Measurements from ENCODE around the gene DDIT3. TPM values are rescaled to one million over a fixed set of nuclear protein-coding genes. Genes with fewer than 3 reads are reported as not detected.
"Not testable (repeated sequence)": the region's sequence is repeated elsewhere in the genome, so short reads cannot be mapped to it uniquely, and the experiment has no call there.

The DDIT3 gene
- total and polyA plus RNA-seq, 5 donors = 21.8 to 54.6 (median 22.3) TPM

DNA sequence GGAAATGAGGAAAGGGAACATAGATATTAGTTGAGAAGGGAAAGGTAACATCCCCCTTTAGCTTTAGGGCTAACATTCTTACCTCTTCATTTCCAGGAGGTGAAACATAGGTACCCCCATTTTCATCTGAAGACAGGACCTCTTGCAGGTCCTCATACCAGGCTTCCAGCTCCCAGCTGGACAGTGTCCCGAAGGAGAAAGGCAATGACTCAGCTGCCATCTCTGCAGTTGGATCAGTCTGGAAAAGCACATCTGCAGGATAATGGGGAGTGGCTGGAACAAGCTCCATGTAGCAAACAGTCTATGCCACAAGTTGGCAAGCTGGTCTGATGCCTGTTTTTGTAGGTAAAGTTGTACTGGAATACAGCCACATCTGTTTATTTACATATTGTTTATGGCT, 3.1 kb downstream of the DDIT3 start:
- DNase-seq (no peak), ATAC-seq (no peak)
- H3K4me1 ChIP-seq (ENCODE audit: control insufficient read depth, insufficient read depth, low read length) = peaks cover 7% of the 10 kb centered on the region
- H3K4me3 ChIP-seq (ENCODE audit: low read length) = no peak overlapping the region
- intact Hi-C loops (cut with DNase I) = no loop called here
- no peaks in the 10 kb centered on the region for H3K27me3 ChIP-seq (ENCODE audit: control insufficient read depth, insufficient read depth)
- no peaks in the 10 kb centered on the region for H3K9me3 ChIP-seq (ENCODE audit: control insufficient read depth, low read length)
- WGBS = 78% methylated on average over 1 of the region's 1 CpG
- no peak overlapping the region for H3K27ac ChIP-seq (ENCODE audit: low read length)

DNA sequence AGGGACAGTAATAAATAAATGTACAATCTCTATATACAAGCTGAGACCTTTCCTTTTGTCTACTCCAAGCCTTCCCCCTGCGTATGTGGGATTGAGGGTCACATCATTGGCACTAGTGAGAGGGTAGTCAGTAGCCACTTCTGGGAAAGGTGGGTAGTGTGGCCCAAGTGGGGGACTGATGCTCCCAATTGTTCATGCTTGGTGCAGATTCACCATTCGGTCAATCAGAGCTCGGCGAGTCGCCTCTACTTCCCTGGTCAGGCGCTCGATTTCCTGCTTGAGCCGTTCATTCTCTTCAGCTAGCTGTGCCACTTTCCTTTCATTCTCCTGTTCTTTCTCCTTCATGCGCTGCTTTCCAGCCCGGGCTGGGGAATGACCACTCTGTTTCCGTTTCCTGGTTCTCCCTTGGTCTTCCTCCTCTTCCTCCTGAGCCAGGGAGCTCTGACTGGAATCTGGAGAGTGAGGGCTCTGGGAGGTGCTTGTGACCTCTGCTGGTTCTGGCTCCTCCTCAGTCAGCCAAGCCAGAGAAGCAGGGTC, 3.6 kb downstream of the DDIT3 start:
- WGBS = 76% methylated on average over 11 of the region's 11 CpGs
- H3K27ac ChIP-seq (ENCODE audit: low read length) = no peak overlapping the region
- H3K4me3 ChIP-seq (ENCODE audit: low read length) = no peak overlapping the region
- H3K4me1 ChIP-seq (ENCODE audit: control insufficient read depth, insufficient read depth, low read length) = peaks cover 7% of the 10 kb centered on the region
- DNase-seq (no peak), ATAC-seq (no peak)
- no peaks in the 10 kb centered on the region for H3K9me3 ChIP-seq (ENCODE audit: control insufficient read depth, low read length)
- intact Hi-C loops (cut with DNase I) = no loop called here
- H3K27me3 ChIP-seq (ENCODE audit: control insufficient read depth, insufficient read depth) = no peaks in the 10 kb centered on the region

DNA sequence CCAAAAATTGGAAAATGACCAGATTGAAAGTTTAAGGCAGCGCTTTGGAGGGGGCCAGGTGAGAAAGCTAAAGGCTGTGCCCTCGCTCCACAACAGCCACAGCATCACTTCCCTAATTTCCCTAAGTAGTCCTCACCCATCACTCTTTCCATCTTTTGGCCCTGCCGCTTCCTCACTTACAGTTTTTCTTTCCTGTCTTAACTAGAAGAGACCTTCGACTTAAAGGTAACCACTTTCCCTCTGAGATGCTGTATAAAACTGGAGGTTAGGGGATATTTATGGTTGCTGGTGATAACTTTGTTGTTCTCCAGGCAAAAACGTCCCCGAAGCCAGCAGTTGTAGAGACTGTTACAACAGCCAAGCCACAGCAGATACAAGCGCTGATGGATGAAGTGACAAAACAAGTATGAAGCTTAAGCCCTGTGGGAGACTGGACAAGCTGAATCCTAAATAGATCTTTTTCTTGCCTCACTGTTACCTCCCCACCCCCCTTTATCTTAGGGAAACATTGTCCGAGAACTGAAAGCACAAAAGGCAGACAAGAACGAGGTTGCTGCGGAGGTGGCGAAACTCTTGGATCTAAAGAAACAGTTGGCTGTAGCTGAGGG, 4.3 kb downstream of the DDIT3 start:
- DNase-seq = no peak
- no peak overlapping the region for H3K27ac ChIP-seq (ENCODE audit: low read length)
- peaks cover 2% of the 10 kb centered on the region for H3K4me1 ChIP-seq (ENCODE audit: control insufficient read depth, insufficient read depth, low read length)
- no peak overlapping the region for H3K4me3 ChIP-seq (ENCODE audit: low read length)
- no peaks in the 10 kb centered on the region for H3K27me3 ChIP-seq (ENCODE audit: control insufficient read depth, insufficient read depth)
- no peaks in the 10 kb centered on the region for H3K9me3 ChIP-seq (ENCODE audit: control insufficient read depth, low read length)
- ATAC-seq = no peak
- intact Hi-C loops (cut with DNase I) = no loop called here
- 77% methylated on average over 11 of the region's 11 CpGs for WGBS

DNA sequence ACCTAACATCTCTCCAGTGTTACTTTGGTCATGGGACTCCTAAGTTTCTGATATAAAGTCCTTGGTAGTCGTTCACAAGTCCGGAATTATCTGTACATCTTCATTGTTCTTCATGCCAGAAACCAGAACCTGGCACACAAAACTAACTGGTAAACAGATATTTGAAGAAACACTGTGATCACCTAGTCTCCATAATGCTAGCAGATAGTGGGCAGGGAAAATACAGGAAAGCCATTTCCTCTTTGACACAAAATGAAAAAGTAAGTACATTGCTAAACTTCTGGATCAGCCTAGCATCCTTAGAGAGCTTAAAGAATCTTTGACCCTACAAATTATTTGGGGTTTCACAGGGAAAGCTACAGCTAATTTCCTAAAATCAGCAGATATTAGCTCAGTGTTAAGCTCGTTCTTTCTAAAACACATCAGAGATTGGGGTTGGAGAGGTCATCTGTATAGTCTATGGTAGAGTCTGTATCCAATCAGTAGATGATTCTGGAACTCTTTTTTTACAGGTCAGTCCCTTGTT, 4.8 kb downstream of the DDIT3 start:
- no peaks in the 10 kb centered on the region for H3K27me3 ChIP-seq (ENCODE audit: control insufficient read depth, insufficient read depth)
- no peak overlapping the region for H3K27ac ChIP-seq (ENCODE audit: low read length)
- no peak for ATAC-seq
- intact Hi-C loops (cut with DNase I) = no loop called here
- no peak overlapping the region for H3K4me3 ChIP-seq (ENCODE audit: low read length)
- 55% methylated on average over 3 of the region's 3 CpGs for WGBS
- DNase-seq = no peak
- peaks cover 2% of the 10 kb centered on the region for H3K4me1 ChIP-seq (ENCODE audit: control insufficient read depth, insufficient read depth, low read length)
- no peaks in the 10 kb centered on the region for H3K9me3 ChIP-seq (ENCODE audit: control insufficient read depth, low read length)

DNA sequence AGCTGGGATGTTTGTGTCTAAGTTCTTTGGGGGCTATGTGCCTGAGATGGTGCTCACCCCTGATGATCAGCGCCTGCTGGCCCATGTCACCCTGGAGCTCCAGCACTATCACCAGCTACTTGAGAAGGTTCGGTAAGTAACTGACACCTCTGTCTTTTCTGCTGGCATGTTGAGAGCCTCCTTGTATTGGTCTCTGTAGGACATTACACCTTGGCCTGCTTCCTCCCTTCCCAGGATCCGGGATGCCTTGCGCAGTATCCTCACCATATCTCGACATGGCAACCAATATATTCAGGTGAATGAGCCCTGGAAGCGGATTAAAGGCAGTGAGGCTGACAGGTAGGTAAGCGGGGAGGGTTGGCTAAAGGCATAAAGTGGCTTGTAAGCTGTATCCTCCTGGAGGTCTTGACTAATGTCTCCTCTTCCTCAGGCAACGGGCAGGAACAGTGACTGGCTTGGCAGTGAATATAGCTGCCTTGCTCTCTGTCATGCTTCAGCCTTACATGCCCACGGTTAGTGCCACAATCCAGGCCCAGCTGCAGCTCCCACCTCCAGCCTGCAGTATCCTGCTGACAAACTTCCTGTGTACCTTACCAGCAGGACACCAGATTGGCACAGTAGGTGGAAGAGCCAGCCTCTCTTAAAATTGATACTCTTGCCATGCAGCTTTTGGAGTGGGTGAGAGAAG, 5.5 kb downstream of the DDIT3 start:
- Histone ChIP-seq H3K4me1 (ENCODE audit: control insufficient read depth, insufficient read depth, low read length) (peaks cover 2% of the 10 kb centered on the region), H3K4me3 (ENCODE audit: low read length) (no peak overlapping the region), H3K27me3 (ENCODE audit: control insufficient read depth, insufficient read depth) (no peaks in the 10 kb centered on the region), H3K9me3 (ENCODE audit: control insufficient read depth, low read length) (no peaks in the 10 kb centered on the region), H3K27ac (ENCODE audit: low read length) (no peak overlapping the region)
- no peak for ATAC-seq
- intact Hi-C loops (cut with DNase I) = no loop called here
- WGBS = 85% methylated on average over 9 of the region's 9 CpGs
- peak in 1 of 3 donors; percentile 14 for DNase-seq

DNA sequence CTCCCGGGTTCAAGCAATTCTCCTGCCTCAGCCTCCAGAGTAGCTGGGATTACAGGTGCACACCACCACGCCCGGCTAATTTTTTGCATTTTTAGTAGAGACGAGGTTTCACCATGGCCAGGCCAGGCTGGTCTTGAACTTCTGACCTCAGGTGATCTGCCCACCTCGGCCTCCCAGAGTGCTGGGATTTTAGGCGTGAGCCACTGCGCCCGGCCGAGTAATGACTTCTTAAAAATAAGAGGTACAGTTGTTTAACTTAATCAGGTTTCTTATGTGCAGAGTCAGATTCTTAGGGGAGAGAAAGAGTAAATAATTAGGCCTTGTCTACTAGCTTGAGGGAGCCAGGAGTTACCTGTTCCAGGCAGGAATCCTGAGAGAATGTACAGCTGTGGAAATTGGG, 6.1 kb downstream of the DDIT3 start:
- 92% methylated on average over 9 of the region's 9 CpGs for WGBS
- H3K9me3 ChIP-seq (ENCODE audit: control insufficient read depth, low read length); H3K4me3 ChIP-seq (ENCODE audit: low read length); H3K4me1 ChIP-seq (ENCODE audit: control insufficient read depth, insufficient read depth, low read length); H3K27me3 ChIP-seq (ENCODE audit: control insufficient read depth, insufficient read depth); intact Hi-C loops (cut with DNase I); H3K27ac ChIP-seq (ENCODE audit: low read length); ATAC-seq: not testable (repeated sequence)
- DNase-seq = peak in 1 of 3 donors; percentile 17

DNA sequence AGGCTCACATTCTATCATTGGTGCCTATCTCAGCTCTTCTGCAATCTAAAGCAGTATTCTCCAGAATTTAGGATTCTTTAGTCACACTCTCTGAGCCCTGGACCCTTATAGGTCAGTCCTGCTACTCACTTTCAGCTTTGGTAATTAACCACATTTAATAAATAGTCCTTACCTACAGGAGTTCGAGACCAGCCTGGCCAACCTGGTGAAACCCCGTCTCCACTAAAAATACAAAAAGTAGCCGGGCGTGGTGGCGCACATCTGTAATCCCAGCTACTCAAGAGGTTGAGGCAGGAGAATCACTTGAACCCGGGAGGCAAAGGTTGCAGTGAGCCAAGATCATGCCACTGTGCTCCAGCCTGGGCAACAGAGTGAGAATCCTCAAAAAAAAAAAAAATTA, 6.6 kb downstream of the DDIT3 start:
- intact Hi-C loops (cut with DNase I); H3K27ac ChIP-seq (ENCODE audit: low read length); H3K4me1 ChIP-seq (ENCODE audit: control insufficient read depth, insufficient read depth, low read length); H3K4me3 ChIP-seq (ENCODE audit: low read length); H3K27me3 ChIP-seq (ENCODE audit: control insufficient read depth, insufficient read depth); DNase-seq; H3K9me3 ChIP-seq (ENCODE audit: control insufficient read depth, low read length); ATAC-seq: not testable (repeated sequence)
- 94% methylated on average over 6 of the region's 6 CpGs for WGBS

DNA sequence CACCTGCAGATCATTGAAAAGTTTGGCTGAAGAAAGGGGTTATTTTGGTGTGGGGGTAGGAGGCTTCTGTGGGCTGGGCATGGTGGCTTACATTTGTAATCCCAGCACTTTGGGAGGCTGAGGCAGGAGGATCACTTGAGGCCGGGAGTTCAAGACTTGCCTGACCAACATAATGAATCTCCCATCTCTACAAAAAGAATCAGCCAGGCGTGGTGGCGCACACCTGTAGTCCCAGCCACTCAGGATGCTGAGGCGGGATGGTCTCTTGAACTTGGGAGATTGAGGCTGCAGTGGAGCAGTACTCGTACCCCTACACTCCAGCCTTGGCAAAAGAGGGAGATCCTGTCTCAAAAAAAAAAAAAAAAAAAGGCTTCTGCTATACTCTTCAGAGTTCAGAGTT, 7.0 kb downstream of the DDIT3 start:
- H3K9me3 ChIP-seq (ENCODE audit: control insufficient read depth, low read length) = no peaks in the 10 kb centered on the region
- WGBS = 97% methylated on average over 5 of the region's 5 CpGs
- H3K4me3 ChIP-seq (ENCODE audit: low read length) = no peak overlapping the region
- intact Hi-C loops (cut with DNase I) = no loop called here
- no peaks in the 10 kb centered on the region for H3K27me3 ChIP-seq (ENCODE audit: control insufficient read depth, insufficient read depth)
- DNase-seq (no peak), ATAC-seq (no peak)
- no peak overlapping the region for H3K27ac ChIP-seq (ENCODE audit: low read length)
- peaks cover 2% of the 10 kb centered on the region for H3K4me1 ChIP-seq (ENCODE audit: control insufficient read depth, insufficient read depth, low read length)

DNA sequence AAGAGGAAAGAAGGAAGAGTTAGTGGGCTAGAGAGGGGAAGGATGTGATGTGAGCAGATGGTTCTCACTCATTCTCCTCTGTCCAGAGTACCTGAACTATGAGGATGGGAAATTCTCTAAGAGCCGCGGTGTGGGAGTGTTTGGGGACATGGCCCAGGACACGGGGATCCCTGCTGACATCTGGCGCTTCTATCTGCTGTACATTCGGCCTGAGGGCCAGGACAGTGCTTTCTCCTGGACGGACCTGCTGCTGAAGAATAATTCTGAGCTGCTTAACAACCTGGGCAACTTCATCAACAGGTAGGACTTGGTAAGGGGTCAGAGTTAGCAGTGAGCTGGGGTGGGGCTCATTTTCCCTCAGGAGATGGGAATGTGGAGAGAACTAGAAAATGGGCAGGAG, 7.6 kb downstream of the DDIT3 start:
- H3K27ac ChIP-seq (ENCODE audit: low read length) = no peak overlapping the region
- no peak for ATAC-seq
- WGBS = 80% methylated on average over 6 of the region's 6 CpGs

DNA sequence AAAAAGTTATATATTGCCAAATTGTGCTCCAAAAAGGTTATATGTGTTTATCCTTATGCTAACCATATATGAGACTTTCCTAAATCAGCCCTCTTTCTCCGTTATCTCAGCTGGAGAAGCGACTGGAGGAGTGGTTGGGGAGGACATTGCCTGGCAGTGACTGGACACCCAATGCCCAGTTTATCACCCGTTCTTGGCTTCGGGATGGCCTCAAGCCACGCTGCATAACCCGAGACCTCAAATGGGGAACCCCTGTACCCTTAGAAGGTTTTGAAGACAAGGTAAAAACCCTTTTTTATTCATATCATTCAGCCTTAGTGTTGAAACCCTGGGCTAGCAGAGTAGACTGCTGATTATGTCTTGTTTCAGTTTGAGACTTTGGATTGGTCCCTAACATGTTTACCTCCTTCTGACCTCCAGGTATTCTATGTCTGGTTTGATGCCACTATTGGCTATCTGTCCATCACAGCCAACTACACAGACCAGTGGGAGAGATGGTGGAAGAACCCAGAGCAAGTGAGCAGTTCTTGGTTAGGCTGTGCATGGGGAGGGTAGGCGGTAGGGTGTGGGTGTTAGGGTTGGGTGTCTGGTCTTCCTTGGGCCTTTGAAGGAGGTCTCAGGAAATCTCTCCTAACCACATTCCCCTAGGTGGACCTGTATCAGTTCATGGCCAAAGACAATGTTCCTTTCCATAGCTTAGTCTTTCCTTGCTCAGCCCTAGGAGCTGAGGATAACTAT, 8.6 kb downstream of the DDIT3 start:
- WGBS = 96% methylated on average over 7 of the region's 7 CpGs
- no peaks in the 10 kb centered on the region for H3K9me3 ChIP-seq (ENCODE audit: control insufficient read depth, low read length)
- ATAC-seq (peak in 1 of 2 donors; percentile 7), DNase-seq (no peak)
- no peaks in the 10 kb centered on the region for H3K4me1 ChIP-seq (ENCODE audit: control insufficient read depth, insufficient read depth, low read length)
- no peak overlapping the region for H3K4me3 ChIP-seq (ENCODE audit: low read length)
- no peak overlapping the region for H3K27ac ChIP-seq (ENCODE audit: low read length)
- H3K27me3 ChIP-seq (ENCODE audit: control insufficient read depth, insufficient read depth) = no peaks in the 10 kb centered on the region
- intact Hi-C loops (cut with DNase I) = no loop called here

More for the DNA sequence above, 7.6 kb downstream of the DDIT3 start:
- Histone ChIP-seq H3K9me3 (ENCODE audit: control insufficient read depth, low read length) (no peaks in the 10 kb centered on the region), H3K4me3 (ENCODE audit: low read length) (no peak overlapping the region), H3K4me1 (ENCODE audit: control insufficient read depth, insufficient read depth, low read length) (no peaks in the 10 kb centered on the region), H3K27me3 (ENCODE audit: control insufficient read depth, insufficient read depth) (no peaks in the 10 kb centered on the region)
- DNase-seq = peak in 1 of 3 donors; percentile 32
- intact Hi-C loops (cut with DNase I) = no loop called here

DNA sequence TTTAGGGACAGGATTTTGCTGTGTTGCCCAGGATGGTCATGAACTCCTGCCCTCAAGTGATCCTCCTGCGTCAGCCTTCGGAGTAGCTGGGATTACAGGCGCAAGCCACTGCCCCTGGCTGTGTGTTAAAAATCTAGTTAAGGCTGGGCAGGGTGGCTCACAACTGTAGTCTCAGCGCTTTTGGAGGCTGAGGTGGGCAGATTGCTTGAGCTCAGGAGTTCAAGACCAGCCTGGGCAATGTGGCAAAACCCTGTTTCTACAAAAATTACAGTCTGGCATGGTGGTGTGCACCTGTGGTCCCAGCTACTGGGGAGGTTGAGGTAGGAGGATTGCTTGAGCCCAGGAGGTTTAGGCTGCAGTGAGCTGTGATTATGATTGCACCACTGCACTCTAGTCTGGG, 9.2 kb downstream of the DDIT3 start:
- WGBS = 97% methylated on average over 4 of the region's 4 CpGs
- Histone ChIP-seq H3K27ac (ENCODE audit: low read length) (no peak overlapping the region), H3K4me3 (ENCODE audit: low read length) (no peak overlapping the region), H3K27me3 (ENCODE audit: control insufficient read depth, insufficient read depth) (no peaks in the 10 kb centered on the region), H3K4me1 (ENCODE audit: control insufficient read depth, insufficient read depth, low read length) (no peaks in the 10 kb centered on the region), H3K9me3 (ENCODE audit: control insufficient read depth, low read length) (no peaks in the 10 kb centered on the region)
- ATAC-seq (no peak), DNase-seq (no peak)
- intact Hi-C loops (cut with DNase I) = no loop called here

Data from right cardiac atrium (tissue), 5 donors.